ENCODE results near the gene SLC26A6.
A peak's percentile ranks its signal among the peaks of the same experiment; 100 is the strongest.

SLC26A6 gene, protein sequence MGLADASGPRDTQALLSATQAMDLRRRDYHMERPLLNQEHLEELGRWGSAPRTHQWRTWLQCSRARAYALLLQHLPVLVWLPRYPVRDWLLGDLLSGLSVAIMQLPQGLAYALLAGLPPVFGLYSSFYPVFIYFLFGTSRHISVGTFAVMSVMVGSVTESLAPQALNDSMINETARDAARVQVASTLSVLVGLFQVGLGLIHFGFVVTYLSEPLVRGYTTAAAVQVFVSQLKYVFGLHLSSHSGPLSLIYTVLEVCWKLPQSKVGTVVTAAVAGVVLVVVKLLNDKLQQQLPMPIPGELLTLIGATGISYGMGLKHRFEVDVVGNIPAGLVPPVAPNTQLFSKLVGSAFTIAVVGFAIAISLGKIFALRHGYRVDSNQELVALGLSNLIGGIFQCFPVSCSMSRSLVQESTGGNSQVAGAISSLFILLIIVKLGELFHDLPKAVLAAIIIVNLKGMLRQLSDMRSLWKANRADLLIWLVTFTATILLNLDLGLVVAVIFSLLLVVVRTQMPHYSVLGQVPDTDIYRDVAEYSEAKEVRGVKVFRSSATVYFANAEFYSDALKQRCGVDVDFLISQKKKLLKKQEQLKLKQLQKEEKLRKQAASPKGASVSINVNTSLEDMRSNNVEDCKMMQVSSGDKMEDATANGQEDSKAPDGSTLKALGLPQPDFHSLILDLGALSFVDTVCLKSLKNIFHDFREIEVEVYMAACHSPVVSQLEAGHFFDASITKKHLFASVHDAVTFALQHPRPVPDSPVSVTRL

DNA sequence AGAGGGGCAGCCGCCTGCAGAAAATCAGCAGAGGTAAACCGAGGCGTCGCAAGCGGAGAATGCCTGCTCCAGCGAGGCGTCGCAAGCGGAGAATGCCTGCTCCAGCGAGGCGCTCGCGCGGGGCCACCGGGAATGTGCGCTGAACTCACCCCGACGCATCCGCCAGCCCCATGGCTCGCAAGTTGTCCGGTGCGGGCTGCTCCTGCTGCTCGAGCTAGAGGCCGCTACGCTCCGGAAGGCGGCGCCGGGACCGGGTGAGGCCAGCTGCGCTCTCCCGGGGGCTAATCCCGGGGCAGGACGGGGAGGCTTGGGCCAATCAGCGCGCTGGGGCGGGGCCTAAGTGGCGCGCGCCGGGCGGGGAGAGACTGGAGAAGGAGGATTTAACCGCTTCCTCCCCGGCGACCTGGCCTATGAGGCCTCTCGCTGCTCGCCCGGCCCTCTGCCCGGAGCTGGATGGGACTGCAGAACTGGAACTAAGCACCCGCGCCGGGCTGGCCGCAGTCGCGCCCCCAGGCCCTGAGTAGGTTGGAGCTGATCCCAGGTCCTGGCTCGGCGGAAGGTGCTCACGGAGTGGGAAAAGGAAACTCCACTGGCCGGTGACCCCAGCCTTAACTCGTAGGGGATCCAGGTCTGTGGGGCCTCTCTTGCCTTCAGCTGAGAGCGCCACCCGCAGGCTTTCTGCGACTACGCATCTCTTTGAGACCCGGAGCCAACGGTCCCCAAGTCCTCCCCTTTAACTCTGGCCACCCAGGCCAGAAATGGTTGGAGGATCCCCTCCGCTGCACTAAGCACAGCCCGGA, at the start of gene SLC26A6:
Gene SLC26A6 (minus strand): TSS at position 240 of the 800 bp plus-strand sequence. CDS start 68 bp downstream, at position 172.
- DNase-seq (ENCODE audit: low read depth, low spot score), result peak; percentile 85

DNA sequence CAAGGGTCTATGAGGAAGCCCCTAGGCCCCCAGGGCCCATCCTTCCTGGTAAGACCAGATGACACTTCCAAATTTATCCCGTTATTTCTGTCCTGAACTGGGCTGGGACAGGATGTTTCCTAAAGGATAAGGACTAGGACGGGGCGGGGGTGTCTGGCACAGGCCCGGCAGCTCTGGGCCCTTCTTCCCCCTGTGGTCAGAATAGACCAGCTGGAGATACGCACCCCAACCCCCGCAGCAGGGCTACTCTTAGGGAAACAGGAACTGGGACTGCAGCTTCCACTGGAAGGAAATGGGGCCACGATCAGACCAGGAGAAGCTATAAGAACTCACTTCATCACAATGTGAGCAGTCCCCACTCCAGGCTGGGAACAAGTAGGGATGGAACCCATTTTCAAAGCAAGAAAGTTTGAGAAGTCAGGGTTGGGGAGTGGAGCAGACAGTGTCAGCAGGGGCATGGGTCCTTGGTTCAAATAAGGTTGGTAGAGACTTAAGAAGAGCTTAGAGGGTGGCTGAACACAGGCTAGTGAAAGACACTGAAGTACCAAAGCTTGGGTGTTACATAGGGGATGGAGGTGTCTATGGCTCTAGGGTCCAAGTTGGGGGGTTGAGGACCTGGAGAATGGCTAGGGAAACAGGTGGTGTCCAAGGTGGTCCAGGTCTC, 49.4 kb upstream of the SLC26A6 start:
- DNase-seq (ENCODE audit: low read depth, low spot score), result no peak

DNA sequence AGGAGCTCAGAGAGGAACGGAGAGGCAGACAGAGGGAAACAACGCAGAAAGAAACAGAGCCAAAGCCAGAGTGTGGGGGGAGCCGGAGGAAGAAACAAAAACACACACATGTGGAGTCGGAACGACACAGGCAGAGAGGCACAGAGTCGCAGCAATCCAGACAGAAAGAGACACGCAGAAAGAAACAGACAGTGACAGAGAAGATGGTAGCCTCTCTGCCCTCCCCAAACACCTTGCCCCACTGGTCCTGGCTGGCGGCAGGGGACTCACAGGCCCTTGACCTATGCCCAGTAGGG, 48.7 kb upstream of the SLC26A6 start:
- no peak for DNase-seq (ENCODE audit: low read depth, low spot score)

DNA sequence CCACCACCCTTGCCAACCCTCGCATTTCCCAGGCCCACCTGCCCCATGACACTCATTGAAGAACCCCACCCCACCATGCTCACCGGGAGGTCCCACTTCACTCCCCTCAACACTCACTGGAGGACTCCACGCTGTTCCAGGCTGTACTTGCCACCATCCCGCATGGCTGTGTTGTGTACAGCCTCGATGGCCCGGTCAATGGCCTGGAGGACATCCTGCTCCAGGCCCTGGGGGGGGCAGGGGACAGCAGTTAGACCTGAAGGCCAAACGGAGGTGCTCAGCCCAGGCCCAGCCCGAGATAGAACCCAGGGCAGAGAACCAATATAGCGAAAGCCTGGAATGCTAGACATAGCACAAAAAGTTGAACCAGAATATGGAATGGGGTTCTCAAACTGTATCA, 47.5 kb upstream of the SLC26A6 start:
- no peak for DNase-seq (ENCODE audit: low read depth, low spot score)

DNA sequence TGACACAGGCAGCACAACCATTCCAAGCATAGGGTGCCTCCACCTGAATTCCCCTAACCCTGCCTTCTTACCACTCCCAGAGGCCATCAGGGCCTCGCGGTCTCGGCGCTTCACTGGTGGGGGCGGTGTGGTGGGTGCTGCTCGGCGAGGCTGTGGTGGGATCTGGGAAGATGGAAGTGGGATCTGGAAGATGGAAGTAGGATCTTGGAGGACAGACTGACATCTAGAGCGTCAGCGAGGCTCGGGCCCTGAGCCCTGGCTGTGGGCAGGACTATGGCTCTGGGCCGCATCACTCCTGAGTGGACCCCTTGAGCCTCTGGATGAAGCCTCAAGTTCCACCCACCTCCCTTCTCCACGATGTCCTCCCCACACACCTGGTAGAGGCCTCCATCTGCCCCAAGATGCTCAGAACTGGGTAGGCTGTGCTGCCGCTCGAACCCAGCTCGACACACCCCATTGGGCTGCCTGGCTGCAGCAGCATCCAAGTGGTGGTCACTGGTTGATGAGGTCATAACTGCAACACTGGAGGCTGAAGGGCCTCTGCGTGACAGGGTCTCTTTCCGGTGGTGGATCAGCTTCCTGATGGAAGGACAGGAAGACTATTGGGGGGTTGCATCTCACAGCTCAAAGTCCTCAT, 46.8 kb upstream of the SLC26A6 start:
- no peak for DNase-seq (ENCODE audit: low read depth, low spot score)

DNA sequence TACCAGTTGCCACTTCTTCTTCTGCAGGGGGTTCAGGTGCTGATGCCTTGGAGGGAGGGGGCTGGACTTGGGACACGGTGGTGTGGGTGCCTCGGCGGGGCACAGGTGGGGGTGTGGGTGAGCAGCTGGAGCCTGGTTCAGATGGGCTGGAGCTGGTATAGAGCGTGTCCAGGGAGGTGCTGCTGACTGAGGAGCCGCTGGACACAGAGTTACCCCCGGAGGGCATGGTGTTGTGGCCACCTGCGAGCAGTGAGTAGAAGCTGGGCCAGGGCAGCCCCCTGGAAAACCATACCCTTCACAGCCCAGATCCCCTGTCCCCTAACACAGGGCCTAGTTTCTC, 46.2 kb upstream of the SLC26A6 start:
- no peak for DNase-seq (ENCODE audit: low read depth, low spot score)

DNA sequence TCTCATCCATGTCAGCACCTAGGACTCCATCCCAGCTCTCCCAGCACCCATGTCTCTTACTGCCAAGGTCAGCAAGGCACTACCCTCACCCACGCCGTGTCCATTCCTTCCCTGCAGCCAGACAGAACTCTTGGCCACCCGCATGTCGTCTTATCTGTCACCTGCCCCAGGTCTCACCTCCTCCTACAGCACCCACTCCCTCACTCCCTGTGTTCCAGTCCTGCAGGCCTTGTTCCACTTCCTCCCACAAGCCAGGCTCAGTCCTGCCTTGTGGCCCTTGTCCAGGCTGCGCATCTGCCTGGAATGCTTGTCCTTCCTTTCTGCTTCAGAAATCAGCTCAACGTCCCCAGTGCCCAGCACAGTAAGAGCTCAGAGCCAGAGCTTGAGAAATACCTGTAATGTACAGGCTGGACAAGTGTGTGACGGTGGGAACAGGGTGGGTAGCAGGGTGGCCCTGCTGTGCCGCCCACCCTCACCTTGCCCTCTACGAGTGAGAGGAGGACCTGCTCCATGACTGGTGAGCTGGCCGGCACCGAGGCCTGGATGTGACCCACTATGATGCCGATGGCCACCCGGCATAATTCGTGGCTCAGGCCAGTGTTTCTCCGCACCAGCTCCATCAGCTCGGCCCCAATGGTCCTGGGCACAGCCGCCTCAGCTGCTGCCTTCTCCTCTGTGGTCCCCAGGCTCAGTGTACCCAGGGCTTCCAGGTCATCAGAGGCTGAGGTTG, 45.7 kb upstream of the SLC26A6 start:
- no peak for DNase-seq (ENCODE audit: low read depth, low spot score)

DNA sequence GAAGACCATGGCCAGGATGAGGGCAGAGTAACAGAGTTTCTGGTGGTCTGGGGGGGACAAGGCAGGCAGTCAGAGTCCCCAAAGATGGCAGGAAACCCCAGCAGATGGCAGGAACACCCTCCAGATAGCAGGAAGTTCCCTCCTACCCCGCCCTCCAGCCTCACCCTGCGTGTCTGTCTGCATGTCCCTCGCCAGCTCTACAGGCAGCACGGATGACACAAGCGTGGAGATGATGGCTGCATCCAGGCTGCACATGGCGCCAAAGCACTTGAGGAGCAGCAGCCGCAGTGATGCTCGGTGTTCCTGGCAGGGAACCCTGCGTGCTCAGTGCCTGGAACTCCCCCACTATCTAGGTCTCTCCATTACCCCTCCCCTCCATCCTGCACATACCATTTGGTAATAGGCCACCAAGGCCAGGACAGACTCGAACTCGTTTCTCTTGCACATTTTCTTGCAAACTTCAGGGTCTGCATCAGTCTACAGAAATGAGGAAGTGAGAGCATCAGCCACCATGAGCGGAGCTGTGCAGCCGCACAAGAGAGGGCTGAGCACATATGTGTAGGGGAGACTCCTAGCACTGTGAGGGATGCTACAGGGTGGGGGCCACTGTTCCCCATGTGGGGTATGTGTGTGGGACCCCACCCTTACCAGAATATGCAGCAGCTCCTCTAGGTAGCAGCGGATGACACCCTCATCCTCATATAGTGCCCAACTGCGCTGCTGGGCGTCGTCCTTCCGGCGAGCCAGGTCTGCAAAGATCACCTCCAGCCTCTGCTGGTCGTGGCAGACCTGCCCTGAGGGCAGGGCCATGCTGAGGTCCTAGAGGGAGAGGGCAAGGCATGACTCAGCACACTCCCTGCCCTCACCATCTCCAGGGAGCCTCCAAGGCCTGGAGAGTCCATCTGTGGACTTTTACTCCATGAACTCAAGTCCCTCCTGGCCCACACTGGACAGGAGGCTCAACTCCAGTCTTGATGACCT, 44.4 kb upstream of the SLC26A6 start:
- DNase-seq (ENCODE audit: low read depth, low spot score), result no peak

DNA sequence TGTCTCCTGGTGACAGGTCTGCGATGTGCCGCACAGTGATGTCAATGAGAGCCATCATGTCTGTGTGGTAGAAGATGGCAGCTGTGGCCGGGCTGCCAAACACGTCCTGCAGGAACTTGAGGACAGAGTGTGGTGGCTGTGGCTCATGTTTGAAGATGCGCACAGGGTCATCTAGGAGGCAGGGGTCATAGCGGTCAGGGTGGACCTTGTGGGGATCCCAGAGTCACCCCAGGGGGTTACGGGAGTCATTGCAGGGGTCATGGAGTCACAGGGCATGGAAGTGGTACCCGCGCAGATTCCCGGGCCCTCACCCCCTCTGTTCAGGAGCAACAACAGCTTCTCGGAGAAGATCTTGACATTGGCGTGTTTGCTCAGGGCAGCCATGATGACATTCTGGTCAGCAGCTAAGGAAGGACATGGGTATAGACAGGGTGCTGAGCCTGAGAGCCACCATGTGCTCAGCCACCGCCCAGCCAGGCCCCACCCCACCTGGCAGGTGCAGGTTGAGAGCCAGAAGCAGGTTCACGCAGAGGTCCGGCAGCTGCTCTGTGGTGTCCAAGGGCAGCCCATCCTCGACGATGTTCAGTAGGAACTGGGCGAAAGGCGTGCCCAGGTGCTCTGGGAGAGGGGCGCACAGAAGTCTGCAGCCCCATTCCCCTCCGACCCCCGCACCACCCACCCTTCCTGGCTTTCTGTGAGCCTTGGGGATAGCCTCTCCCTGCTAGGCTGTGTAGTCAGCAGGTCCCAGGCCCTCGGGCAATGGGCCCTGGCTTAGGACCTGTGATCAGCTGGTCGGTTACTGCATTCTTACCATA, 43.5 kb upstream of the SLC26A6 start:
- no peak for DNase-seq (ENCODE audit: low read depth, low spot score)

DNA sequence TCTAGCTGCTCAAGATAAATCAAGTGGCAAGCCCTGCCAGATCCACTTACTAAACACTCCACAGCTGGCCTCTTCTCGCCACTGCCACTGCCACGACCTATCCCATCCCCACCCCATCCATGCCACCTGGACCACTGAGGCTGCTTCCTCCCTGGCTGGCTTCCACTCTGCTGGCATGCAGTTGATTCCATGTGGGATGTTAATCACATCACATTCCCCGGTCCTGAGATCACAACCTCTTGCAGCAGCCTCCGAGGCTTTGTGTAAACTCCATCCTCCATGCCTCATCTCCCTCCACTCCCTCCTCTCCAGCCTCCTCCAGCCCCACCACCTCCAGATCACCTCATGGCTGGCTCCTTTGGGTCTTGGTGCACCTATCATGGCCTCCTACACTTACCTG, 42.8 kb upstream of the SLC26A6 start:
- no peak for DNase-seq (ENCODE audit: low read depth, low spot score)

DNA sequence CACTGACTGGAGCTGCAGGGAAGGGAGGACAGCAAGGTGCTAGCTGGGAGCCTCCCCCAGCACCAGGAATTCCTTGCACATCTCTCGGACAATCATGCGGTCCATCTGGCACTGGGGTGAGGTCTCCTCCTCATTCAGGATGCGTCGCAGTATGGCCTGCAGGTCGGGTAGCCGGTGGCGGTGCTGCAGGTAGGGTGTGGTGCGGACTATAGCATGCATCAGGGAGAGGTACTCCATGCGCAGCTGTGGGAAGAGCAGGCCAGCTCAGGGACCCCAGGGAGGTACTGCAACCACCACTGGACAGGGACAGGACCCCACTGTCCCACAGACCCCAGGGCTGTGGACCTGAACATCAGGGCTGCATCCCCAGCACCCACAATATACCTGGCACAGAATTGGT, 39.2 kb upstream of the SLC26A6 start:
- no peak for DNase-seq (ENCODE audit: low read depth, low spot score)

DNA sequence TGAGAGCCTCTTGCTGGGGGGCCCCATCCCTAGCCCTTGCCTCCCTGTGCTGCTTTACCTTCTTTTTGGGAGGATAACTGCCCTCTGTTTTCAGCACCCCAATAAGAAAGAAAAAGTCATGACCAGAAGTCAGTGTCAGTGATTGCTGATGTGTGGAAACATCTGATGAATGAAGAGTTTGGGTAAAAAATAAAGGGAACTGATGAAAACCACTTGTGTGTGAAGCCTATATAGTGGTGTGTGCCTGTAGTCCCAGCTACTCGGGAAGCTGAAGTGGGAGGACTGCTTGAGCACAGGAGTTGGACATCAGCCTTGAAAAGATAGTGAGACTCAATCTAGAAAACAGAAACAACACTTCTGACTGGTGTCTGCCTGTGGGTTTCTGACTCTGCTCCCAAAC, 37.3 kb upstream of the SLC26A6 start:
- DNase-seq (ENCODE audit: low read depth, low spot score), result no peak

DNA sequence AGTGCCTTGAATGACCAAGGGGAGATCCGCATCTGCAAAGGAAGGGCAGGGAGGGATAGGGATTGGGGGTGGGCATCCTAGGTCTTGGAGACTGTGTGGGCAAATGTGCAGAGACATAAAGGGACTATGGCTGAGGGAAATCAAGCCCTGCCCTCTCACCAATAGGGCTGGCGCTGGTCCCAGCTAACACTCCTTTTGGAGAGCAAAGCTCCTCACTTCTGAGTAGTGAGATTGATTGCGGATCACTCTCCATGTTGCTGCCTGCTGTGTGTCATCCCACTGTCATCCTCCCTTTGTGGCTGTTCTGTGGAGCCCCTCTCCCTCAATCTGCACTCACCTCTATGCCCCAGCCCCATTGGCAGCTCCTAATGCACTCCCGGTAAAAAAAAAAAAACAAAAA, 29.7 kb upstream of the SLC26A6 start:
- no peak for DNase-seq (ENCODE audit: low read depth, low spot score)

DNA sequence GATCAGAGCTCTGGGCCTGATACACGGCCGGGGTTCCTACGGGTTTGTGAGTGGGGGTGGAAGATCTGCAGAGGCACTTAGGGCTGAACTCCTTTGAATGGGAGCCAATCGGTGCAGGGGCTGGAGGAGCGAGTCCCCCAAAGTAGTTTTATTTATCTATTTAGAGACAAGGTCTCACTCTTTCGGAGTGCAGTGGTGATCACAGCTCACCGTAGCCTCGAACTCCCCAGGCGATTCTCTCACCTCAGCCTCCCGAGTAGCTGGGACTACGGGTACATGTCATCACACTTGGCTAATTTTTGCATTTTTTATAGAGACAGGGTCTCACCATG, 29.0 kb upstream of the SLC26A6 start:
- DNase-seq (ENCODE audit: low read depth, low spot score), result no peak

DNA sequence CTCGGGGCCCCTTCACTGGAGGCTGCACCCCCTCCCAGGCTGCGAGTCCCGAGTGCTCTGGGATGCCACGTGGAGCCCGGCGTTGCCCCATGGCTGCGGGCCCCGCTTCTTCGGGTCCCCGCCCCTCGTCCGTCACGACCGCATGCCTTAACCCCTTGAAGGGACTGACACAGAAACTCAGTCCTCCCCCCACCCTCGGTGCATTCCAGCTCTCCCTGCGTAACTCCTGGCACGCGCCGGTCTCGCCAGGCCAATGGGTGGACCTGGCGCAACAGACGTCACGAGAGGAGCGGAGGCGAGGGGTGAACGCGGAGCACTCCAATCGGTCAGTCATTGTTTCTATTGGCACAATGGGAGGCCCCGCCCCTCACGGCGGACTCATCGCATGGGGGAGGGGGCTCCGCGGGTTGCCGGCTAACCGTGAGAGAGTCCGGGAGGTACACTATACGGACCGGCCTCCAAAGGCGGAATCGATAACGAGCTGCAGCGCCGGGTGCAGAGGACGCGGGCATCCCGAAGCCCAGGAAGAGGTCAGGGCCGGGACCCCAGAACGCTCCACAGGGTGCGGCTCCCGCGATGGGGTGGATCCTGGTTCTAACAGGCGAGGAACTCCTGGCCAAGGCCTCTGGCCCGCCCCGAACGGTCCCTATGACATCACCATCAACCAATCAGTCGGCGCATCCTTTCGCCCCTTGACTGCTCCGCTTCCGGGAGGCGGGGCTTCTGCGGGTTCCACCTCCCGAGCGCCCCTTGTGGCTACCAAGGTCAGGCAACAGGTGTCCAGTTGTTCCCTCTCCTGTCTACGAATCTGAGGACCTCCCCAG, 28.4 kb upstream of the SLC26A6 start:
- peak; percentile 82 for DNase-seq (ENCODE audit: low read depth, low spot score)

DNA sequence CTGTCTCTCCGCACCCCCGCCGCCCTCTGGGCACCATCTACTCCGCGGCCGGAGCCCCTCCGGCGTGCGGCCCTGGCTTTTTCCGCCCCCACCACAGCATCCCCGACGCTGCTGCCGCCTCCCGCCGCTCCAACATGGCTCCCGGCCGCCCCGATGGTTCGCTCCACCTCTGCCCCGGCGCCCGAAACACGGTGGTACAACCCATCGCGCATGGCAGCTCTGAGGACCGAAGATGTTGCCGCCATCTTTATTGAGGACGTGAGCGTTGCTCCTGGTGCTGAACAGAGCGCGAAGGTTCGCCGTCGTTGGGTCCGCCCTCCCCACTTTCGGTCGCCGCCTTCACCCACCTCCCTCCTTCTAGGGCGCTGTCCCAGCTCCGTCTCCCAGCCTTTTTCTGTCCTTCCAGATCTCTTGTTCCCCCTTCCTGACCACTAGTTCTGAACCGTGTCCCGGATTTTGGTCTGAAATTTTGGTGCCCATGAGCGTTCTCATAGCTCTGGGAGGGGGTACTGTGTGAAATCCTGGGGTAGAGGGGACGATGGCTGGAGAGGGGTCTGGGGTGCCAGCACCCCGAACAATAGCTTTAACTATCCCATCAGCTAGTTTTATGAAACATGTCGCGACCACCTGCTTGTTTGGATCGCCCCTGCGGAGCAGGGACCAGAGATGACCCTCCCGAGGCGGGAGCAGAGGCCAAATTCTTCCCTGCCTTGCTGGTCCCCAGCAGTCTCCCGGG, 27.7 kb upstream of the SLC26A6 start, which contains the start of gene CELSR3:
Gene CELSR3 (minus strand): TSS at position 134 of the 736 bp plus-strand sequence. CDS start 252 bp downstream, outside the sequence.
- no peak for DNase-seq (ENCODE audit: low read depth, low spot score)

DNA sequence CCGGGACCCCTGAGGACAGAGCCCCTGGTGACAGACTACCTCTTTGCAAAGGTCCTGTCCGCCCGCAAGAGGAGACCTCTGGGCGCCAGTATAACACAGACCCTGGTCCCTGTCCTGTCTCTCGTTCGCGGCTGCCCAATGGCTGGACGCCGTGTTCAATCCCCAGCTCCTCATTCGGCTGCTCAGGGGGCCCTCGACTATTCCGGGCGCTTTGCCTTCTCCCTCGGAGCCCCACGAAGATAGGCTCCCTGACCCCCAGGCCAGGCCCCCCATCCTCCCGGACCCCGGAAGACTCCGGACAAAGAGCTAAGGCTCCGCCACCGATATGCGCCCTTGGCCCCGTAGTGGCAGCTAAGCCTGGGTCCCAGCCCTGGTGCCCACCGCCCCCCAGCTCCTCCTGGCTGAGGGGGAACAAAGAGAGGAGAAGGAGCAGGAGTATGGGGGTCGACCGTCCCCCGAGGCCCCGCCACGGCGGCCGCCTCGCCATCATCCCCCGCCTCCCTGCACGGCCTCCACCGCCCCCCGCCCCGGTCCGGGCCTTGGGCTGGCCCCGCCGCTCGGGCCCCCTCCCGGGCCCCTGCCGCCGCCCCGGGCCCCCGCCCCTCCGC, 27.0 kb upstream of the SLC26A6 start:
- no peak for DNase-seq (ENCODE audit: low read depth, low spot score)

All from brain pericyte (primary cell).